SK-N-SH treated with all-trans-retinoic acid at 6 μM for 48 hours (cell line): ENCODE measurements around the gene CDC34.
A peak's percentile ranks its signal among the peaks of the same experiment; 100 is the strongest.

Experiments
- ATAC-seq: fragments of 200-7000 bp; cut with Tn5 transposase; 3 replicates; pipeline ENCODE4 v1.9.1; 2020; ENCODE audit warnings: mild to moderate bottlenecking, moderate library complexity
- ARNTL ChIP-seq: fragments of 450-650 bp; formaldehyde crosslinking; IDR thresholded peaks from 2 replicates; pipeline ENCODE4 v1.5.0; 2020; ENCODE audit warnings: low read depth, mild to moderate bottlenecking, moderate library complexity, borderline replicate concordance
- BACH2 ChIP-seq: fragments of 250-450 bp; sonication (Bioruptor Pico); IDR thresholded peaks from 2 replicates; pipeline ENCODE4 v1.9.0; 2021; ENCODE audit warnings: mild to moderate bottlenecking, borderline replicate concordance
- CSDC2 ChIP-seq: fragments of 250-450 bp; sonication (Bioruptor Pico); IDR thresholded peaks from 2 replicates; pipeline ENCODE4 v1.5.0; 2020; ENCODE audit warnings: mild to moderate bottlenecking, moderate library complexity
- ESRRG ChIP-seq: fragments of 250-450 bp; sonication (Bioruptor Pico); IDR thresholded peaks from 2 replicates; pipeline ENCODE4 v1.6.1; 2021; ENCODE audit warnings: mild to moderate bottlenecking
- GLIS3 ChIP-seq: fragments of 250-450 bp; sonication (Bioruptor Pico); IDR thresholded peaks from 2 replicates; pipeline ENCODE4 v1.5.0; 2020; ENCODE audit warnings: mild to moderate bottlenecking, moderate library complexity
- ISL1 ChIP-seq: fragments of 250-450 bp; sonication (Bioruptor Pico); IDR thresholded peaks from 2 replicates; pipeline ENCODE4 v2.1.2; 2022; ENCODE audit warnings: mild to moderate bottlenecking, moderate library complexity
- PPARA ChIP-seq: fragments of 250-450 bp; sonication (Bioruptor Pico); IDR thresholded peaks from 2 replicates; pipeline ENCODE4 v1.5.0; 2020; ENCODE audit warnings: mild to moderate bottlenecking, borderline replicate concordance
- RARB ChIP-seq: fragments of 250-450 bp; sonication (Bioruptor Pico); IDR thresholded peaks from 2 replicates; pipeline ENCODE4 v1.8.0; 2021; ENCODE audit warnings: mild to moderate bottlenecking, moderate library complexity
- SNAI2 ChIP-seq: fragments of 250-450 bp; sonication (Bioruptor Pico); IDR thresholded peaks from 2 replicates; pipeline ENCODE4 v1.5.0; 2020; ENCODE audit warnings: mild to moderate bottlenecking, moderate library complexity
- TCF4 ChIP-seq: fragments of 250-450 bp; sonication (Bioruptor Pico); IDR thresholded peaks from 2 replicates; pipeline ENCODE4 v1.8.0; 2021; ENCODE audit warnings: mild to moderate bottlenecking, moderate library complexity, borderline replicate concordance
- ZC3H10 ChIP-seq: fragments of 250-450 bp; sonication (Bioruptor Pico); IDR thresholded peaks from 2 replicates; pipeline ENCODE4 v1.5.1; 2021; ENCODE audit warnings: mild to moderate bottlenecking, moderate library complexity
- ZFP3 ChIP-seq: fragments of 250-450 bp; sonication (Bioruptor Pico); IDR thresholded peaks from 2 replicates; pipeline ENCODE4 v1.5.0; 2020; ENCODE audit warnings: mild to moderate bottlenecking, moderate library complexity
- ZFP30 ChIP-seq: fragments of 450-650 bp; formaldehyde crosslinking; IDR thresholded peaks from 2 replicates; pipeline ENCODE4 v1.5.0; 2022; ENCODE audit warnings: mild to moderate bottlenecking, moderate library complexity
- ZNF565 ChIP-seq: fragments of 450-650 bp; formaldehyde crosslinking; conservative IDR thresholded peaks from 2 replicates; pipeline ENCODE4 v1.5.0; 2020; ENCODE audit warnings: low read depth, mild to moderate bottlenecking, moderate library complexity
- ZNF70 ChIP-seq: fragments of 450-650 bp; formaldehyde crosslinking; IDR thresholded peaks from 2 replicates; pipeline ENCODE4 v1.5.0; 2020; ENCODE audit warnings: mild to moderate bottlenecking, moderate library complexity
- ZNF8 ChIP-seq: fragments of 450-650 bp; formaldehyde crosslinking; IDR thresholded peaks from 2 replicates; pipeline ENCODE4 v1.5.0; 2020; ENCODE audit warnings: mild to moderate bottlenecking, moderate library complexity
- TF ChIP-seq, protein P1 (sequence below): fragments of 250-450 bp; sonication (Bioruptor Pico); IDR thresholded peaks from 2 replicates; pipeline ENCODE4 v1.5.1; 2020; ENCODE audit warnings: low read depth, mild to moderate bottlenecking, moderate library complexity
- TF ChIP-seq, protein P2 (sequence below): fragments of 250-450 bp; sonication (Bioruptor Pico); IDR thresholded peaks from 2 replicates; pipeline ENCODE4 v1.5.0; 2020; ENCODE audit warnings: mild to moderate bottlenecking, moderate library complexity
- TF ChIP-seq, protein P3 (sequence below): fragments of 250-450 bp; sonication (Bioruptor Pico); IDR thresholded peaks from 2 replicates; pipeline ENCODE4 v1.8.0; 2020; ENCODE audit warnings: mild to moderate bottlenecking, moderate library complexity, borderline replicate concordance
- TF ChIP-seq, protein P4 (sequence below): fragments of 250-450 bp; sonication (Bioruptor Pico); IDR thresholded peaks from 2 replicates; pipeline ENCODE4 v1.8.0; 2021; ENCODE audit warnings: low read depth, mild to moderate bottlenecking, moderate library complexity, borderline replicate concordance

CDC34 gene

DNA sequence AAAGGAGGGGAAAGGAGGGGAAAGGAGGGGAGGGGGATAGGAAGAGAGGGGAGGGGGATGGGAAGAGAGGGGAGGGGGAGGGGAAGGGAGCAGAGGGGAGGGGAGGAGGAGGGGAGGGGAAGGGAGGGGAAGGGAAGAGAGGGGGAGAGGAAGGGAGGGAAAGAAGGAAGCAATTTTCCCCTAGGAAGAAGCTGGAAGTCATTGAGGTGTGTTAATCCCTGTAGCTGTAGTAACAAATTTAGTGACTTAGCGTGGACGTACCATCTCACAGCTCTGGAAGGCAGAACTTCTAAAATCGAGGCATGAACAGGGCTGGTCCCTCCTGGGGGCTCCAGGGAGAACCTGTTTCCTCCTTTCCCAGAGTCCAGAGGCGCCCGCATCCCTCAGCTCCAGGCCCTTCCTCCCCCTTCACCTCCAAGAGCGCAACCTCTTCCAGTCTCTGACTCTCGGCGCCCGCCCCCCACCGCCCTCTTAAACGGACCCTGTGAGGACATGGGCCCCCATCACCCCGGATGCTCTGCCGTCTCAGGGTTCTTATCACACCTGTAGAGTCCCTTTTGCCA is 5.6 kb upstream of the CDC34 start:
- no peak for ATAC-seq
- TF ChIP-seq CSDC2 (CRISPR knock-in tag) (no peak), RARB (CRISPR knock-in tag) (no peak), ZNF8 (CRISPR knock-in tag) (no peak), ZNF70 (CRISPR knock-in tag) (no peak), ZNF565 (no peak)
- TF ChIP-seq, protein P1, sequence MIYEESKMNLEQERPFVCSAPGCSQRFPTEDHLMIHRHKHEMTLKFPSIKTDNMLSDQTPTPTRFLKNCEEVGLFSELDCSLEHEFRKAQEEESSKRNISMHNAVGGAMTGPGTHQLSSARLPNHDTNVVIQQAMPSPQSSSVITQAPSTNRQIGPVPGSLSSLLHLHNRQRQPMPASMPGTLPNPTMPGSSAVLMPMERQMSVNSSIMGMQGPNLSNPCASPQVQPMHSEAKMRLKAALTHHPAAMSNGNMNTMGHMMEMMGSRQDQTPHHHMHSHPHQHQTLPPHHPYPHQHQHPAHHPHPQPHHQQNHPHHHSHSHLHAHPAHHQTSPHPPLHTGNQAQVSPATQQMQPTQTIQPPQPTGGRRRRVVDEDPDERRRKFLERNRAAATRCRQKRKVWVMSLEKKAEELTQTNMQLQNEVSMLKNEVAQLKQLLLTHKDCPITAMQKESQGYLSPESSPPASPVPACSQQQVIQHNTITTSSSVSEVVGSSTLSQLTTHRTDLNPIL (CRISPR knock-in tag), result no peak

DNA sequence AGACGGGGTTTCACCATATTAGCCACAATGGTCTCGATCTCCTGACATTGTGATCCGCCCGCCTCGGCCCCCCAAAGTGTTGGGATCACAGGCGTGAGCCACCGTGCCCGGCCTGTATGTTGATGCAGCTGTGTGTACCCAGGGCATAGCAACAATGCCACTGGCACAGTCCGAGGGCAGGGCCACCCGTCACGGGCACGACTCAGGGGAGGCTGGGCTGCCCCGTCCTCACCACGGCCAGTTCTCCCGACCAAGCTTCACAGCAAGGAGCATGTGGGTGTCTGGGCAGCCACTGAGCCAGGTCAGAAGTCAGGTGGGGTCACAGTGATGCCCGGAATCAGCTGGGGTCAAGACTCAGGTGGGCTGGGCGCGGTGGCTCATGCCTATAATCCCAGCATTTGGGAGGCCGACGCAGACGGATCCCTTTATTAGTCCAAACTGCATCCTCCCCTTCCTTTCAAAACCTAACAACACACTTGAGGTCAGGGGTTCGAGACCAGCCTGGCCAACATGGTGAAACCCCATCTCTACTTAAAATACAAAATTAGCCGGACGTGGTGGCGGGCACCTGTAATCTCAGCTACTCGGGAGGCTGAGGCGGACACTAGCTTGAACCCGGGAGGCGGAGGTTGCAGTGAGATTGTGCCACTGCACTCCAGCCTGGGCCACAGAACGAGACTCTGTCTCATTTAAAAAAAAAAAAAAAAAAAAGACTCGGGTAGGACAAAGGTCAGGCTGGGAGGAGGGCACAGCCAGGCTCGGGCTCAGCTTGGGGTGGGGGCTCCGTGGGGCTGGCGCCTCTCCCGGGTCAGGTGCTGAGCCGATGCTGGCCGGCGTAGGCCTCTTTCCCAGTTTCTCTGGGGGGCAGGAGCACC is 1.2 kb upstream of the CDC34 start:
- ATAC-seq, result no peak
- TF ChIP-seq ARNTL (no peak), ZC3H10 (CRISPR knock-in tag) (no peak), TCF4 (CRISPR knock-in tag) (no peak), ZFP3 (CRISPR knock-in tag) (no peak), CSDC2 (CRISPR knock-in tag) (no peak), ESRRG (CRISPR knock-in tag) (no peak), BACH2 (CRISPR knock-in tag) (no peak), ZNF70 (CRISPR knock-in tag) (no peak), SNAI2 (CRISPR knock-in tag) (no peak), PPARA (CRISPR knock-in tag) (no peak), ZNF565 (no peak), GLIS3 (CRISPR knock-in tag) (no peak), ZFP30 (no peak), ISL1 (CRISPR knock-in tag) (no peak)
- TF ChIP-seq, protein P2, sequence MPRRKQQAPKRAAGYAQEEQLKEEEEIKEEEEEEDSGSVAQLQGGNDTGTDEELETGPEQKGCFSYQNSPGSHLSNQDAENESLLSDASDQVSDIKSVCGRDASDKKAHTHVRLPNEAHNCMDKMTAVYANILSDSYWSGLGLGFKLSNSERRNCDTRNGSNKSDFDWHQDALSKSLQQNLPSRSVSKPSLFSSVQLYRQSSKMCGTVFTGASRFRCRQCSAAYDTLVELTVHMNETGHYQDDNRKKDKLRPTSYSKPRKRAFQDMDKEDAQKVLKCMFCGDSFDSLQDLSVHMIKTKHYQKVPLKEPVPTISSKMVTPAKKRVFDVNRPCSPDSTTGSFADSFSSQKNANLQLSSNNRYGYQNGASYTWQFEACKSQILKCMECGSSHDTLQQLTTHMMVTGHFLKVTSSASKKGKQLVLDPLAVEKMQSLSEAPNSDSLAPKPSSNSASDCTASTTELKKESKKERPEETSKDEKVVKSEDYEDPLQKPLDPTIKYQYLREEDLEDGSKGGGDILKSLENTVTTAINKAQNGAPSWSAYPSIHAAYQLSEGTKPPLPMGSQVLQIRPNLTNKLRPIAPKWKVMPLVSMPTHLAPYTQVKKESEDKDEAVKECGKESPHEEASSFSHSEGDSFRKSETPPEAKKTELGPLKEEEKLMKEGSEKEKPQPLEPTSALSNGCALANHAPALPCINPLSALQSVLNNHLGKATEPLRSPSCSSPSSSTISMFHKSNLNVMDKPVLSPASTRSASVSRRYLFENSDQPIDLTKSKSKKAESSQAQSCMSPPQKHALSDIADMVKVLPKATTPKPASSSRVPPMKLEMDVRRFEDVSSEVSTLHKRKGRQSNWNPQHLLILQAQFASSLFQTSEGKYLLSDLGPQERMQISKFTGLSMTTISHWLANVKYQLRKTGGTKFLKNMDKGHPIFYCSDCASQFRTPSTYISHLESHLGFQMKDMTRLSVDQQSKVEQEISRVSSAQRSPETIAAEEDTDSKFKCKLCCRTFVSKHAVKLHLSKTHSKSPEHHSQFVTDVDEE (CRISPR knock-in tag), result no peak
- TF ChIP-seq, protein P1 (CRISPR knock-in tag), result no peak
- TF ChIP-seq, protein P3, sequence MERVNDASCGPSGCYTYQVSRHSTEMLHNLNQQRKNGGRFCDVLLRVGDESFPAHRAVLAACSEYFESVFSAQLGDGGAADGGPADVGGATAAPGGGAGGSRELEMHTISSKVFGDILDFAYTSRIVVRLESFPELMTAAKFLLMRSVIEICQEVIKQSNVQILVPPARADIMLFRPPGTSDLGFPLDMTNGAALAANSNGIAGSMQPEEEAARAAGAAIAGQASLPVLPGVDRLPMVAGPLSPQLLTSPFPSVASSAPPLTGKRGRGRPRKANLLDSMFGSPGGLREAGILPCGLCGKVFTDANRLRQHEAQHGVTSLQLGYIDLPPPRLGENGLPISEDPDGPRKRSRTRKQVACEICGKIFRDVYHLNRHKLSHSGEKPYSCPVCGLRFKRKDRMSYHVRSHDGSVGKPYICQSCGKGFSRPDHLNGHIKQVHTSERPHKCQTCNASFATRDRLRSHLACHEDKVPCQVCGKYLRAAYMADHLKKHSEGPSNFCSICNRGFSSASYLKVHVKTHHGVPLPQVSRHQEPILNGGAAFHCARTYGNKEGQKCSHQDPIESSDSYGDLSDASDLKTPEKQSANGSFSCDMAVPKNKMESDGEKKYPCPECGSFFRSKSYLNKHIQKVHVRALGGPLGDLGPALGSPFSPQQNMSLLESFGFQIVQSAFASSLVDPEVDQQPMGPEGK, result no peak
- TF ChIP-seq, all 23 proteins: peak for 0

DNA sequence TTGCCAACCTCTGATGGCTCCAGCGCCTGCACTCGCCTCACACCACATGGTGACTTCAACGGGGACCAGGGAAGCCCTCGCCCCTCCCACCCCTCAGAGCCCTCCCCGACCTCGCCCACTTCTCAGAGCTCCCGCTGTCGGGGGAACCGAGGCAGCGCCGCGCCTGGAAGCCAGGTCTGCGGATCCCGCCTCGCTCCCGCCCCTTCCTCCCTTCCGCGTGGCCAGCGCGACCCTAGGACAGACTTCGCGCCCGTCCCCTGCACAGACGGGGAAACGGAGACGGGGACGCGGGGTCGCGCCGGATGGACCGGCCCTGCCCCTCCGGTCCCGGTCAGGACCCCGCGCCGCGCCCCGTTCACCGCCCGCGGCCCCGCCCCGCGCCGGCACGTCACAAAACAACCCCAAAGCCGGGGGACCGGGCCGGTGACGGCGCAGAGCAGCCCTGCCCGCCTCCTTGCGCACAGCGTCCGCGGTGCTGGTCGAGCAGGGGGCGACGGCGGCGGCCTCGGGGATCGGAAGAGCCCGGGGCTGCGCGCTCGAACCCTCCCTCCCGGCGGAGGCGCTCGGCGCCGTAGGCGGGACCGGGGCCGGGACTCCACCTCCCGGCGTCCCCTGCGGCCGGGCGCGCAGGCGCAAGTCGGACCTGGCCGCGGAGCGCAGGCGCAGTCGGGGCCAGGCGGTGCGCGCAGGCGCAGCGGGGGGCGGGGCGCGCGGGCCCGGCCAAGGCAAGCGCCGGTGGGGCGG is 379 bp upstream of the CDC34 start:
- peak; percentile 71 for ATAC-seq
- TF ChIP-seq, protein P2 (CRISPR knock-in tag), result no peak
- TF ChIP-seq, protein P4, sequence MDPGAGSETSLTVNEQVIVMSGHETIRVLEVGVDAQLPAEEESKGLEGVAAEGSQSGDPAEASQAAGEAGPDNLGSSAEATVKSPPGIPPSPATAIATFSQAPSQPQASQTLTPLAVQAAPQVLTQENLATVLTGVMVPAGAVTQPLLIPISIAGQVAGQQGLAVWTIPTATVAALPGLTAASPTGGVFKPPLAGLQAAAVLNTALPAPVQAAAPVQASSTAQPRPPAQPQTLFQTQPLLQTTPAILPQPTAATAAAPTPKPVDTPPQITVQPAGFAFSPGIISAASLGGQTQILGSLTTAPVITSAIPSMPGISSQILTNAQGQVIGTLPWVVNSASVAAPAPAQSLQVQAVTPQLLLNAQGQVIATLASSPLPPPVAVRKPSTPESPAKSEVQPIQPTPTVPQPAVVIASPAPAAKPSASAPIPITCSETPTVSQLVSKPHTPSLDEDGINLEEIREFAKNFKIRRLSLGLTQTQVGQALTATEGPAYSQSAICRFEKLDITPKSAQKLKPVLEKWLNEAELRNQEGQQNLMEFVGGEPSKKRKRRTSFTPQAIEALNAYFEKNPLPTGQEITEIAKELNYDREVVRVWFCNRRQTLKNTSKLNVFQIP (CRISPR knock-in tag), result no peak
- TF ChIP-seq GLIS3 (CRISPR knock-in tag), result no peak
- TF ChIP-seq, protein P3, result no peak
